Measurements from ENCODE around the gene ASPSCR1.

Gene ASPSCR1

DNA sequence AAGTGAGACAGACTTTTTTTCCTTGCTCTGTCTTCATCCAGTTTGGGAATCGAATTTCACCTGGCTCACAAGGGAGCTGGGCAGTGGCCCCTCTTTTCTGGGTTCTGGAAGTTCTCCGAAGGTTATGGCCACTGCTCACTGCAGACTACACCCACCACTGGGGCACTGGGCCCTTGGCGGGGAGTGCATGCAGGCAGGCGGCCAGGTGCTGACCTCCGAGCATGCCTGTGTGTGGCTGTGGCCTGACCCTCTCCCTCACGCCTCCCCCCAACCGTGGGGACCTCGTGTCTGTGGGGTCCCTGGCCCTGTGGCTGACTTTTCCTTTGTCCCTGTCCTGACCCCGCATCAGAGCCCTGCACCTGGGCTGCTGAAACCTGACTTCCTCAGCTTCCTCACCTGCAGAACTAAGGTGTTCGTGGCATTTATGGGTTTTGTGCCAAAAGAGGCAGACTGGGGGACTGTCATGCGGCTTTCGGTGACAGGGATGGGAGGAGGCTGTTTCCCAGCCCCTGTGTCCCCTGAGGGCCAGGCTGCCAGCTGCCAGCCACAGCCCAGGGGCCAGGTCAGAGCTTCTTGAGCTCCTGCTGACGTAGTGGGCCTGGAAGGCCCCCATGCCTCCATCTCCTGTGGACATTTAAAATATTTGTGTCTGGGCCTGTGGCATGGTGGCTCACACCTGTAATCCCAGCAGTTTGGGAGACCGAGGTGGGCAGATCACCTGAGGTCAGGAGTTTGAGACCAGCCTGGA is 21.4 kb downstream of the ASPSCR1 start:
- no peak for DNase-seq (ENCODE audit: low spot score in 2 of 2)
- Mint-ChIP-seq H3K4me1 (no peaks in the 10 kb centered on the region), H3K9me3 (no peaks in the 10 kb centered on the region), H3K4me3 (no peak overlapping the region), H3K27me3 (no peaks in the 10 kb centered on the region), H3K36me3 (ENCODE audit: insufficient read depth) (peaks cover 6% of the 10 kb centered on the region), H3K27ac (ENCODE audit: low read depth) (no peak overlapping the region)
- no peak for ATAC-seq (replicated peaks; ENCODE audit: extremely low read depth, poor library complexity, severe bottlenecking)

DNA sequence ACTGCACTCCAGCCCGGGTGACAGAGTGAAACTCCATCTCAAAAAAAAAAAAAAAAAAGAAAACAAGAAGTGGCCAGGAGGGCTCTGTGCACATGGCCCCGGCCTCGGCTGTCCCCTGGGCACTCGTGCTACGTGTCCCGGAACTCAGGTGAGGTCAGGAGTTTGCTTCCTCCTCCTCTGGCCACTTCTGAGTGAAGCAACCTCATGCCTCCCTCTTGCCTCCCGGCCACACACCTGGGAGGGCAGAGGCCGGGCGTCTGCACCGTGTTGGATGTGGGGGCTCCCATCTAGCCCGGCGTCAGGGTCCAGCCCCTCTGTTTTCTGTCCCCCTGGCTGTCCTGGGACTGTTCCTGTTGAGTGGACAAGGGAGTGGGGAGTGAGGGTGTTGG is 22.2 kb downstream of the ASPSCR1 start:
- H3K9me3 Mint-ChIP-seq: no peaks in the 10 kb centered on the region
- no peak for ATAC-seq (replicated peaks; ENCODE audit: extremely low read depth, poor library complexity, severe bottlenecking)
- no peaks in the 10 kb centered on the region for H3K4me1 Mint-ChIP-seq
- no peaks in the 10 kb centered on the region for H3K27me3 Mint-ChIP-seq
- H3K4me3 Mint-ChIP-seq: no peak overlapping the region
- no peak for DNase-seq (ENCODE audit: low spot score in 2 of 2)
- peaks cover 3% of the 10 kb centered on the region for H3K36me3 Mint-ChIP-seq (ENCODE audit: insufficient read depth)
- H3K27ac Mint-ChIP-seq (ENCODE audit: low read depth): no peak overlapping the region

DNA sequence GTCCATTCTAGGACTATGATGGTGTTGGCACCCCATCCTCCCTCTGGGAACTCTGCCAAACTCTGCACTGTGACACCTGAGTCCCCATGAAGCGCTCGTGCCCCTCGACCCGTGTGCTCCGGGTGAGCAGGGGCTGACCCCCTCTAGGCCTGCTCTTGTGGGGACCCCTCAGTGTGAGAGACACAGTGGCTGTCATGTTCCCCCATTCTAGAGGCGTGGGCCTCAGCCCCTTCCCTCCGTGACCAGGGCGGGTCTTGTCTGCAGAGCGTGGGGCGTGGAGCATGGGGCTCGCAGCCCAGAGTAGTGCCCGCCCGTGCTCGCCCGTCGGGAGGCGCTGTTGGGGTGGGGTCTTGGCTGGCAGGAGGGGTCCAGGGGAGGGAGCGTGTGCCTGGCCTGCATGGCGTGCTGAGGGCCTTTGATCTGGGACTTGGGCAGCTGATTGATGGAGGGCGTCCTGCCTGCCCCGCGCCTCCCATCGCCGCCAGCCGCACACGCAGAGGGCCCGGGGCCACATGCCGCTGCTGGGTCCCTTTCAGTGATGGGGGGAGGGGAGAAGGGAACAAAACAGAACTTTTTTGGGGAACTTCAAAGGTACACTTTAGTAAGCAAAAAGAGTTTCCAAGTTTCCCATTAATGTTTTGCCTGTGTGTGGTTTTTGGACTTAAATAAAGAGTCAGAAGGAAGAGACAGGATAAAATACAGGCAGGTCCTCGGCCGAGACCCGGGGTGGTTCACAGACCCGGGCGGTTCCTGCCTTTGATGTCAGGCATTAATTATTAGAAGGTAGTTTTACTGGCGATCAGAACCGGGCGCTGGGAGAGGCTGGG is 22.8 kb downstream of the ASPSCR1 start:
- Mint-ChIP-seq H3K27ac (ENCODE audit: low read depth) (no peak overlapping the region), H3K27me3 (no peaks in the 10 kb centered on the region), H3K9me3 (no peaks in the 10 kb centered on the region), H3K4me1 (no peaks in the 10 kb centered on the region), H3K4me3 (no peak overlapping the region), H3K36me3 (ENCODE audit: insufficient read depth) (peaks cover 3% of the 10 kb centered on the region)
- ATAC-seq (replicated peaks; ENCODE audit: extremely low read depth, poor library complexity, severe bottlenecking): no peak
- no peak for DNase-seq (ENCODE audit: low spot score in 2 of 2)

DNA sequence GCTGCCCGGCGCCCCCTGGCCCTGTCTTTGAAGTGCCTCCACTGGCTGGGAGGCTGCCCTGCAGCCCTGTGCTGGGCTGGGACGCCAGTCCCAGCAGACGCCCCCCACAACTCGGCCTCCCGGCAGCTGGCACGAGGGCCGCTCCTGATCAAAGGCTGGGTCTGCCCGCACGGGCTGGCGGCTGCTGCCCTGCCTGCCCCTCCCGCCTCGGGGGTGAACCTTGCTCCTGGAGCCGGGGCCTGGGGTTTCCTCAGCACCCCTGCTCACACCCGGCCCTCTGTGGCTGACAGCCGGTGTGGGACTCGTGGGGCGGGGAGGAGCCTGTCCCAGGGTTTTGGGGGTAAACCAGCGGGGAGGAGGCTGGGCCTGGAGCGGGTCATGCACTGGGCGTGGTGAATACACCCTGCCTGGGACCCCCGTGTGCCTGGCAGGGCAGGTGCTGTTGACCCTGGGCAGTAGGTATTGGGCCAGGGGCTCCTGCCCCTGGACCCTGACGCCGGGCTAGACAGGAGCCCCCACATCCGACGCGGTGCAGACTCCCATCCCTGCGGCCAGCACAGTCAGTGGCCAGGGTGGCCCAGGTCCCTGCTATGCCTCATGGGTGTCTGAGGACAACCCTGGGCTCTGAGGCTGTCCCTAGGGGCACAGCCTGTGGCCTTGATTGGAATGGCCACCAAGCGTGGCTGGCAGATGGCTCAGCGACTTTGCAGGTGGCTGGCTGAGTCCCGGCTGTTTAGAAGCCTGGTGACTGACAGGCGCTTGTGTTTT is 23.6 kb downstream of the ASPSCR1 start:
- Mint-ChIP-seq H3K27ac (ENCODE audit: low read depth) (no peak overlapping the region), H3K27me3 (no peaks in the 10 kb centered on the region)

DNA sequence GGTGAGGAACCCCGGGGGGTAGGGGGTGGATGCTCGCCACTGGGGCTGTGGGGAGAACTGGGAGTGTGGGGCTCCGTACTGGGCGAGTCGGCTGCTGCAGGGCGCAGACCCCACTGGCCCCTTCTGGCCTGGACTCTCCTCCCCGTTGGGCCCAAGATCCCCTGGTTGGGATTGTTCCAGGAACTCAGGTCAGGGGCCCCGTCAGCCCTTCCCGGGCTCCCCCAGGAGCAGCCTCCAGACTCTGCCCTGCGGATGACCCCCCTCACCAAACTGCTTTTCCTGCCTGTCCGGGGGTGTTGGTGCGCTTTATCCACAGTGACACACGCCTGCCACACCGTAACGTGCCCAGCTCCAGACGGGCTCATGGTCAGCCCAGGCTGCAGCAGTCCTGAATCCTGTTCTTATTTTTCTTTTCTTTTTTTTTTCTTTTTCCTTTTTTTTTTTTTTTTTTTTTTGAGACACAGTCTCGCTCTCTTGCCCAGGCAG is 24.2 kb downstream of the ASPSCR1 start:
- ATAC-seq (replicated peaks; ENCODE audit: extremely low read depth, poor library complexity, severe bottlenecking): no peak
- H3K9me3 Mint-ChIP-seq: no peaks in the 10 kb centered on the region
- no peak for DNase-seq (ENCODE audit: low spot score in 2 of 2)

More for the DNA sequence above, 23.6 kb downstream of the ASPSCR1 start:
- no peak for ATAC-seq (replicated peaks; ENCODE audit: extremely low read depth, poor library complexity, severe bottlenecking)
- H3K4me3 Mint-ChIP-seq: no peak overlapping the region
- H3K9me3 Mint-ChIP-seq: no peaks in the 10 kb centered on the region
- H3K36me3 Mint-ChIP-seq (ENCODE audit: insufficient read depth): peaks cover 3% of the 10 kb centered on the region
- H3K4me1 Mint-ChIP-seq: no peaks in the 10 kb centered on the region
- no peak for DNase-seq (ENCODE audit: low spot score in 2 of 2)

DNA sequence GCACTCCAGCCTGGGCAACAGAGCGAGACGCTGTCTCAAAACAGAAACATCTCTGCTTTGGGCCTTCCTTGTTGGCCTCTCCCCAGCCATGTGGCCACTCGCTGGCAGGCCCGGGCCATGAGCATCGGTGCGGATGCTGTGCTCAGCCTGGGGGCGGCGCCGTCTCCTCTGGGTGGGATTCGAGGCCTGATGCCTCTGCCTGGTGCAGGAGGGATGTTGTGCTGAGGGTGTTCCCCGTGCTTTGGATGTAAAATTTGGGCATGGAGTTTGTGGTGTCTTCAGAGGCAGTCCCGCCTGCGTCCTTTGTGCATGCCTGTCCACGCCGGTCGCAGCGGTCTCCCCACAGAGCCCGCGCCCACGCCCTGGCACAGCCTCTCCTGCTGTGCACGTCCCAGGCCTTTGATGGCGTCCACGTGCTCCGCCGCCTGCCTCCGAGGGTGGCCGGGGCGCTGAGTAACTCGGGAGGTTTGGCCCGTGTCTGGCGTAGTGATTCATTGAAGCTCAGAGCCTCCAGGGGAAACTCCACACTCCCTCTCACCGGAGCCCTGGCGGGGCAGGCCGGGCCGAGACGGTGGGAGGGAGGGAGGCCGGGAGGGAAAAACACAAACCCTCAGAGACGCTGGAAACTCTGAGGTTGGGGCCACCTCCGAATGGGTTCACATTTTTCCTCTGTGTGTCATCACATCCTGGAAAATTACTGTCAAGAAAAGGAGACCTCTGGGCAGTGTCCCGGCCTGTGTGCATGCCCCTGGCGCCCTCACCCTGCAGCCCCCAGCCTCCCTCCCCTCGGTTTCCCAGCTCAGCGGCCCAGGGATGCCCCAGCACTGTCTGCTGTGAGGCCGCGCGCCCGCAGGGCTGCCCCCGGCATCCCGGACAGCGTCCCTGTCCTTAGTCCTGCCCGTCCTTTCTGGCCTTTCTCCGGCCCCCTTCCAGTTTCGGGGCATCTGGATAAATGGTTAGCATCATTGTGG is 26.3 kb downstream of the ASPSCR1 start:
- H3K27ac Mint-ChIP-seq (ENCODE audit: low read depth): no peak overlapping the region
- no peaks in the 10 kb centered on the region for H3K9me3 Mint-ChIP-seq
- DNase-seq (ENCODE audit: low spot score in 2 of 2): no peak
- H3K27me3 Mint-ChIP-seq: no peaks in the 10 kb centered on the region
- H3K4me1 Mint-ChIP-seq: no peaks in the 10 kb centered on the region
- peaks cover 4% of the 10 kb centered on the region for H3K36me3 Mint-ChIP-seq (ENCODE audit: insufficient read depth)
- H3K4me3 Mint-ChIP-seq: no peak overlapping the region
- no peak for ATAC-seq (replicated peaks; ENCODE audit: extremely low read depth, poor library complexity, severe bottlenecking)

More for the DNA sequence above, 24.2 kb downstream of the ASPSCR1 start:
- Mint-ChIP-seq H3K36me3 (ENCODE audit: insufficient read depth) (peaks cover 4% of the 10 kb centered on the region), H3K4me3 (no peak overlapping the region), H3K4me1 (no peaks in the 10 kb centered on the region), H3K27ac (ENCODE audit: low read depth) (no peak overlapping the region), H3K27me3 (no peaks in the 10 kb centered on the region)

DNA sequence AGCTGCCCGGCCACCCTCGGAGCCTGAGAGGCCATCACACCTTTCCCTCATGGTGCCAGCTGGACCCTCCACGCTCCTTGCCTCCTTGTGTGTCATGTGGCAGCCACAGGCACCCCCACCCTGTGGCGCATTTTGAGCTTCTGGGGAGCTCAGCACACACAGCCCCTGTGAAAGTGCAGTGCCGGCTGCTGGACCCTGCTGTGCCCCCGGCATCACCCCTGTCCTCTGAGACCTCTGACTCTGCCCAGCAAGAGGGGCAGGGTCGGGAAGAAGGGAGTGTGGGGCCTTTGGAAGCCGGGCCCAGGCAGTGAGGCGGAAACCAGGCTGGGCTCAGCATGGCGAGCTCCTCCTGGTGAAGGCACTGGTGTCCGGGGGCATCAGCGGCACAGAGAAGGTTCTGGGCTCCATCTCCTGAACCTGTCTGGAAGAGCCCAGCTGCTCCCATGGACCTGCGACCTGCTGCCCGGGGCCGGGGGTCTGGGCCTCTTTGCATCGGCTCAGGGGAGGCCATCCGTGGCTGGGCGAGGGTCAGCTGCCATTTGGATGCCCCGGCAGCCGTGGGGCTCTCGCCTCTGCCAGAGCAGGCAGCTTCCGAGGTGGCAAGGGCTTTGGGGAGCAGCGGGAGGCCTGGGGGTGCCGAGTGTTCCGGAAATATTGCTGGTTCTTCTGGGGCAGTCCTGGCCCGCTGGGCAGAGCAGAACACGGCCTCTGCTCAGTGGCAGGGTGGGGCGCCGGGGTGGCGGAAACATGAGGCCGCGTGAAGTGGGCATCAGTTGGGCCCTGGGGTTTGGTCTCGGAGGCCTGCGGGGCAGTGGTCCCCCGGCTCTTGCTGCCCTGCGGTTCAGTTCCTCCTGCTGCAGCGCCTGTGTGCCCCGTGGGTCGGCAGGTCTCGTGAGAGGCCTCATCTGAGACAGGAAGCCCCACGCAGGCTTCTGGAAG is 27.4 kb downstream of the ASPSCR1 start:
- H3K4me1 Mint-ChIP-seq: no peaks in the 10 kb centered on the region
- no peak overlapping the region for H3K4me3 Mint-ChIP-seq
- no peaks in the 10 kb centered on the region for H3K9me3 Mint-ChIP-seq
- H3K27me3 Mint-ChIP-seq: no peaks in the 10 kb centered on the region
- H3K36me3 Mint-ChIP-seq (ENCODE audit: insufficient read depth): peaks cover 4% of the 10 kb centered on the region
- ATAC-seq (replicated peaks; ENCODE audit: extremely low read depth, poor library complexity, severe bottlenecking): no peak
- no peak overlapping the region for H3K27ac Mint-ChIP-seq (ENCODE audit: low read depth)
- DNase-seq (ENCODE audit: low spot score in 2 of 2): no peak

DNA sequence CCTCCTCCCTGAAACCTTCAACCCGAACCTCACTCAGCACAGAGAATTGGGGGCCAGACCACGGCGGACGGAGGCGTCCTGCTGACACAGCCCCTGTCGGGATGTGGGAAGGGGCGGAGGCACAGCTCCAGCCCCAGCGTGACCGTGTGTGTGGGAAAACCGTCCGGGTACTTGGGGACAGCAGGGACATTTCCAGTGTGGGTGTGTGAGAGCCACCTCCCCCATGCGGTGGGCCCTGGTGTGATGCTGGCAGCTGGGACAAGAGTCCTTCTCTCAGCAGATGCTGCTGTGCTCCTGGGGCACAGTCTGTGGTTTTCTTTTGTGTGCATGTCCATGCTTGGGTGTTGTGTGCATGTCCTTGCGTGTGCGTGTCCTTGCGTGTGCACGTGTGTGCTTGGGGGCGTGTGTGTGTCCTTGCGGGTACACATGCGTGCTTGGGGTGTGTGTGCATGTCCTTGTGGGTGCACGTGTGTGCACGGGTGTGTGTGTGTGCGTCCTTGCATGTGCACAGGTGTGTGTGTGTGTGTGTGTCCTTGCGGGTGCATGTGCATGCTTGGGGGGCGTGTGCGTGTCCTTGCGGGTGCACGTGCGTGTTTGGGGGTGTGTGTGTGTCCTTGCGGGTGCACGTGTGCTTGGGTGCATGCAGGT is 28.4 kb downstream of the ASPSCR1 start:
- DNase-seq (ENCODE audit: low spot score in 2 of 2) (no peak), ATAC-seq (replicated peaks; ENCODE audit: extremely low read depth, poor library complexity, severe bottlenecking) (no peak)
- Mint-ChIP-seq H3K9me3 (no peaks in the 10 kb centered on the region), H3K4me1 (no peaks in the 10 kb centered on the region), H3K4me3 (no peak overlapping the region), H3K27me3 (no peaks in the 10 kb centered on the region), H3K27ac (ENCODE audit: low read depth) (no peak overlapping the region), H3K36me3 (ENCODE audit: insufficient read depth) (peaks cover 2% of the 10 kb centered on the region)

DNA sequence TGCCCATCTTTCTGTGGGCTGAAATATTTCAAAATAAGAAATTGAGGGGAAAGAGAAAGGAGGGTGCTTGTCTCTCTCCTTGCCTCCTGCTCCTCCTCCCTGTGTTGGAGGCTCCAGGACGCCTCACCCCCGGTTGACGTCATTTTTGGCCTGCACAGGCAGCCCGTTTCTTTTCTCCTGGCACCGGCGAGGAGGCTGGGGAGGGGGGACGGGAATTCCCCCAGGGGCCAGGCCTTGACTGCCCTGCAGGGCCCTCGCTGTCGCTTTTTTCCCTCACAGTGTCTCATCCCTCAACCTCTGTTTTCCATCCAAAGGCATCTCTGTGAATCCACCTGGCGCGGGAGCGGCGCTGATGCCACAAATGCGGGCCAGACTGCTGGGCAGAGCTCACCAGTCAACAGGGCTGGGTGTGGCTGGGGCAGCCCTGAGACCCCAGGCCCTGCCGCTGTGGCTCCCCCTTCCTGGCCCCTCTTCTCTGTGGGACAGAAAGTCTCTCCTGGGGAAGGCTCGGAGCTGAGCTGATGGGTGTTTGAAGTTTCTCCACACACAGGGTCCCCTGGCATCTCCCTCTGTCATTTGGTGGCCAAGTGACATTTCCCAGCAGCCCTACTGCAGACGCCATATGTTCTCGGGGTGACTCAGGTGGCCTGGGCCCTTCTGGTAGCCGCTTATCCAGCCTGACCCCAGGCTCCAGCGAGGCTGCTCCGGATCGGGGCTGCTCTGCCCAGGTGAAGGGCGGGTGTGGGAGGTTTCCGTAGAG is 29.2 kb downstream of the ASPSCR1 start:
- Mint-ChIP-seq H3K4me3 (no peak overlapping the region), H3K4me1 (no peaks in the 10 kb centered on the region), H3K9me3 (no peaks in the 10 kb centered on the region), H3K27me3 (no peaks in the 10 kb centered on the region), H3K27ac (ENCODE audit: low read depth) (no peak overlapping the region), H3K36me3 (ENCODE audit: insufficient read depth) (peaks cover 2% of the 10 kb centered on the region)
- ATAC-seq (replicated peaks; ENCODE audit: extremely low read depth, poor library complexity, severe bottlenecking) (no peak), DNase-seq (ENCODE audit: low spot score in 2 of 2) (no peak)

DNA sequence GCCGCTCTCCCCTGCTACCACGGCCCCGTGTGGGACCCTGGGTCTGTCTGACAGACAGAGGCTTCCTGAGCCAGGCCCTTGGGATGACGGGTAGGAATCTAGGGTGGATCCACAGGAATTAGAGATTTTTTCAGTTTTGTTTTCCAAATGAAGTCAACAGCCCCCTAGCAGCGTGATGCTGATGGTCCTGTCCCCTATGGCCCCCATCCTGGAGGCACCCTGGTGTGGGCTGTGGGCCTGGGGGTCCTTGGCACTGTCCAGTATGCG is 29.7 kb downstream of the ASPSCR1 start:
- H3K36me3 Mint-ChIP-seq (ENCODE audit: insufficient read depth): peaks cover 2% of the 10 kb centered on the region
- no peaks in the 10 kb centered on the region for H3K9me3 Mint-ChIP-seq
- H3K27me3 Mint-ChIP-seq: no peaks in the 10 kb centered on the region
- ATAC-seq (replicated peaks; ENCODE audit: extremely low read depth, poor library complexity, severe bottlenecking): no peak
- H3K4me1 Mint-ChIP-seq: no peaks in the 10 kb centered on the region
- no peak overlapping the region for H3K4me3 Mint-ChIP-seq
- no peak for DNase-seq (ENCODE audit: low spot score in 2 of 2)
- no peak overlapping the region for H3K27ac Mint-ChIP-seq (ENCODE audit: low read depth)

Measured in central memory CD8-positive, alpha-beta T cell (primary cell).